ENCODE data around the gene RAI14. TPM values are rescaled to one million over a fixed set of nuclear protein-coding genes. Genes with fewer than 3 reads are reported as not detected.

The RAI14 gene
- total and polyA plus RNA-seq, 2 donors (not counting 3 experiments of a cell fraction or from before 2014, with no cell fraction given) = 114 to 369 TPM

- no peak for TF ChIP-seq POLR2A (IDR thresholded peaks at IDR 0.05; ENCODE audit: low read depth, low read length)
- no peak for TF ChIP-seq FOS (IDR thresholded peaks at IDR 0.05; ENCODE audit: borderline replicate concordance, insufficient read depth, low read length)
- TF ChIP-seq POLR2AphosphoS5 (IDR thresholded peaks at IDR 0.05; ENCODE audit: insufficient read depth, low read depth, low read length) = no peak
- TF ChIP-seq MYC (IDR thresholded peaks at IDR 0.05; ENCODE audit: low read depth, low read length) = no peak
- no peak for TF ChIP-seq GATA2 (IDR thresholded peaks at IDR 0.05; ENCODE audit: insufficient read depth, insufficient read length, low read depth, low read length)
- TF ChIP-seq JUN (IDR thresholded peaks at IDR 0.05; ENCODE audit: borderline replicate concordance, insufficient read depth, insufficient read length, low read depth) = no peak
- no peak for TF ChIP-seq EZH2 (IDR thresholded peaks at IDR 0.05; ENCODE audit: borderline replicate concordance, low read depth, low read length, severe bottlenecking)
- Histone ChIP-seq H3K4me1 (ENCODE audit: control insufficient read depth, extremely low read depth, insufficient read depth, low read length) (no peaks in the 10 kb centered on the region), H3K9me1 (replicated peaks; ENCODE audit: control insufficient read depth, extremely low read depth, insufficient read depth, low read length) (no peaks in the 10 kb centered on the region), H3K4me3 (replicated peaks in 1 of 3; ENCODE audit: insufficient read depth in 1 of 3, low read depth in 1 of 3, low read length in 3 of 3) (no peak overlapping the region), H3K79me2 (ENCODE audit: control insufficient read depth, insufficient read depth, low read length) (peaks cover 87% of the 10 kb centered on the region), H3K9ac (replicated peaks; ENCODE audit: extremely low read depth, insufficient read depth, low read length) (no peak overlapping the region), H2AFZ (ENCODE audit: low read depth, low read length) (no peak overlapping the region), H3K36me3 (ENCODE audit: control insufficient read depth in 2 of 2, extremely low read depth in 1 of 2, insufficient read depth in 2 of 2, low read length in 2 of 2) (peaks cover 3 to 7% of the 10 kb centered on the region in 2 experiments), H4K20me1 (replicated peaks; ENCODE audit: control insufficient read depth, extremely low read depth, insufficient read depth, low read length) (peaks cover 3% of the 10 kb centered on the region), H3K9me3 (replicated peaks; ENCODE audit: control insufficient read depth, insufficient read depth, low read length) (no peaks in the 10 kb centered on the region), H3K27ac (ENCODE audit: insufficient read depth, low read depth, low read length) (no peak overlapping the region), H3K4me2 (ENCODE audit: insufficient read depth, low read length) (no peak overlapping the region), H3K27me3 (ENCODE audit: control insufficient read depth in 2 of 2, insufficient read depth in 2 of 2, low read length in 2 of 2) (no peaks in the 10 kb centered on the region)
- no peak for DNase-seq (ENCODE audit: low read depth, low spot score)
- no peak for FAIRE-seq
- intact Hi-C loops (cut with micrococcal nuclease) = no loop called here
- ChIA-PET CTCF (no interaction called here), POLR2A (no interaction called here)
- no TSS peak for BruUV-seq (replicated peaks)
- dilution Hi-C loops (cut with MboI; ENCODE audit: extremely low pct_ligation_motif_present, low sequenced_read_pairs) = no loop called here
Measured at GRCh38 chr5:34750206-34750605, 94.1 kb downstream of the RAI14 start.

- CTCF ChIA-PET = no interaction called here
- no peaks in the 10 kb centered on the region for H4K20me1 ChIP-seq (replicated peaks; ENCODE audit: control insufficient read depth, extremely low read depth, insufficient read depth, low read length)
- H3K9me3 ChIP-seq (replicated peaks; ENCODE audit: control insufficient read depth, insufficient read depth, low read length) = no peaks in the 10 kb centered on the region
- TF ChIP-seq MAX (IDR thresholded peaks at IDR 0.05; ENCODE audit: insufficient read depth, insufficient read length) (no peak), POLR2A (IDR thresholded peaks at IDR 0.05; ENCODE audit: low read depth, low read length) (no peak), EZH2 (IDR thresholded peaks at IDR 0.05; ENCODE audit: borderline replicate concordance, low read depth, low read length, severe bottlenecking) (no peak), MYC (IDR thresholded peaks at IDR 0.05; ENCODE audit: low read depth, low read length) (no peak), POLR2AphosphoS5 (IDR thresholded peaks at IDR 0.05; ENCODE audit: insufficient read depth, low read depth, low read length) (no peak), CTCF (IDR thresholded peaks at IDR 0.05; ENCODE audit: extremely low read depth in 1 of 2, insufficient read depth in 1 of 2, low read depth in 1 of 2, low read length in 2 of 2) (no peak), JUN (IDR thresholded peaks at IDR 0.05; ENCODE audit: borderline replicate concordance, insufficient read depth, insufficient read length, low read depth) (no peak), GATA2 (IDR thresholded peaks at IDR 0.05; ENCODE audit: insufficient read depth, insufficient read length, low read depth, low read length) (no peak), FOS (IDR thresholded peaks at IDR 0.05; ENCODE audit: borderline replicate concordance, insufficient read depth, low read length) (no peak)
- no TSS peak for BruUV-seq (replicated peaks)
- H3K9ac ChIP-seq (replicated peaks; ENCODE audit: extremely low read depth, insufficient read depth, low read length) = no peak overlapping the region
- H3K27me3 ChIP-seq (ENCODE audit: control insufficient read depth in 2 of 2, insufficient read depth in 2 of 2, low read length in 2 of 2) = no peaks in the 10 kb centered on the region
- dilution Hi-C loops (cut with MboI; ENCODE audit: extremely low pct_ligation_motif_present, low sequenced_read_pairs) = no loop called here
- POLR2A ChIA-PET = no interaction called here
- H3K27ac ChIP-seq (ENCODE audit: insufficient read depth, low read depth, low read length) = no peak overlapping the region
- intact Hi-C loops (cut with micrococcal nuclease) = no loop called here
- H3K4me2 ChIP-seq (ENCODE audit: insufficient read depth, low read length) = no peak overlapping the region
- DNase-seq (ENCODE audit: low read depth, low spot score) (no peak), FAIRE-seq (no peak)
- H3K79me2 ChIP-seq (ENCODE audit: control insufficient read depth, insufficient read depth, low read length) = peaks cover 92% of the 10 kb centered on the region
- H3K4me1 ChIP-seq (ENCODE audit: control insufficient read depth, extremely low read depth, insufficient read depth, low read length) = no peaks in the 10 kb centered on the region
- H2AFZ ChIP-seq (ENCODE audit: low read depth, low read length) = no peak overlapping the region
- H3K9me1 ChIP-seq (replicated peaks; ENCODE audit: control insufficient read depth, extremely low read depth, insufficient read depth, low read length) = no peaks in the 10 kb centered on the region
- H3K4me3 ChIP-seq (replicated peaks in 1 of 3; ENCODE audit: insufficient read depth in 1 of 3, low read depth in 1 of 3, low read length in 3 of 3) = no peak overlapping the region
- H3K36me3 ChIP-seq (ENCODE audit: control insufficient read depth in 2 of 2, extremely low read depth in 1 of 2, insufficient read depth in 2 of 2, low read length in 2 of 2) = peaks cover 3 to 12% of the 10 kb centered on the region in 2 experiments
Measured at GRCh38 chr5:34751807-34752736, 95.9 kb downstream of the RAI14 start.

All from endothelial cell of umbilical vein (primary cell).